GM12801 (cell line): ENCODE measurements around the gene ARMS2.

Experiments used
- TF ChIP-seq, protein P1 (sequence below): IDR thresholded peaks from one replicate; pipeline ENCODE4 v1.5.1; 2011; ENCODE audit warnings: control low read depth; ENCODE audit not compliant: insufficient read length; ENCODE audit errors: extremely low read depth

The ARMS2 gene

DNA sequence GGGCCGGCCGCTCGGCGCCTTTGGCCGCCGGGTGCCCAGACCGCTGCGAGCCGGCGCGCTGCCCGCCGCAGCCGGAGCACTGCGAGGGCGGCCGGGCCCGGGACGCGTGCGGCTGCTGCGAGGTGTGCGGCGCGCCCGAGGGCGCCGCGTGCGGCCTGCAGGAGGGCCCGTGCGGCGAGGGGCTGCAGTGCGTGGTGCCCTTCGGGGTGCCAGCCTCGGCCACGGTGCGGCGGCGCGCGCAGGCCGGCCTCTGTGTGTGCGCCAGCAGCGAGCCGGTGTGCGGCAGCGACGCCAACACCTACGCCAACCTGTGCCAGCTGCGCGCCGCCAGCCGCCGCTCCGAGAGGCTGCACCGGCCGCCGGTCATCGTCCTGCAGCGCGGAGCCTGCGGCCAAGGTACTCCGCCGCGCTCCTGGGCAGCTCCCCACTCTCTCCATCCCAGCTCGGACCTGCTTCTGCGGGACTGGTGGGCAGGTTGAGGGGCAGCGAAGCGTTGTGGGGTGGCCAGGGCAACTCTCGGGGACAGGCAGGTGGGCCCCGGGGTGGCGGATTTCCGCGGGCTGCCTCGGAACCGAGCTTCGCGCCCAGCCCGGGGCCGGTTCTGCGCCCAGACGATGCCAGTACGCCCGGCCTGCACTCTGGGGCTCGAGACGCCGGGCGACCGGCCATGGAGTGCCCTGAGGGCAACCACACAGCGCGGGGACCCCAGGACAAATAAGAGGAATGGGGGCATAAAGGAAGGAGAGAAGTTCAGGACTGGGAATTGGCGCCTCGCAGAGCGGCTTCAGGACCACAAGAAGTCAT, 7.5 kb downstream of the ARMS2 start:
- TF ChIP-seq, protein P1, sequence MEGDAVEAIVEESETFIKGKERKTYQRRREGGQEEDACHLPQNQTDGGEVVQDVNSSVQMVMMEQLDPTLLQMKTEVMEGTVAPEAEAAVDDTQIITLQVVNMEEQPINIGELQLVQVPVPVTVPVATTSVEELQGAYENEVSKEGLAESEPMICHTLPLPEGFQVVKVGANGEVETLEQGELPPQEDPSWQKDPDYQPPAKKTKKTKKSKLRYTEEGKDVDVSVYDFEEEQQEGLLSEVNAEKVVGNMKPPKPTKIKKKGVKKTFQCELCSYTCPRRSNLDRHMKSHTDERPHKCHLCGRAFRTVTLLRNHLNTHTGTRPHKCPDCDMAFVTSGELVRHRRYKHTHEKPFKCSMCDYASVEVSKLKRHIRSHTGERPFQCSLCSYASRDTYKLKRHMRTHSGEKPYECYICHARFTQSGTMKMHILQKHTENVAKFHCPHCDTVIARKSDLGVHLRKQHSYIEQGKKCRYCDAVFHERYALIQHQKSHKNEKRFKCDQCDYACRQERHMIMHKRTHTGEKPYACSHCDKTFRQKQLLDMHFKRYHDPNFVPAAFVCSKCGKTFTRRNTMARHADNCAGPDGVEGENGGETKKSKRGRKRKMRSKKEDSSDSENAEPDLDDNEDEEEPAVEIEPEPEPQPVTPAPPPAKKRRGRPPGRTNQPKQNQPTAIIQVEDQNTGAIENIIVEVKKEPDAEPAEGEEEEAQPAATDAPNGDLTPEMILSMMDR = no peak

DNA sequence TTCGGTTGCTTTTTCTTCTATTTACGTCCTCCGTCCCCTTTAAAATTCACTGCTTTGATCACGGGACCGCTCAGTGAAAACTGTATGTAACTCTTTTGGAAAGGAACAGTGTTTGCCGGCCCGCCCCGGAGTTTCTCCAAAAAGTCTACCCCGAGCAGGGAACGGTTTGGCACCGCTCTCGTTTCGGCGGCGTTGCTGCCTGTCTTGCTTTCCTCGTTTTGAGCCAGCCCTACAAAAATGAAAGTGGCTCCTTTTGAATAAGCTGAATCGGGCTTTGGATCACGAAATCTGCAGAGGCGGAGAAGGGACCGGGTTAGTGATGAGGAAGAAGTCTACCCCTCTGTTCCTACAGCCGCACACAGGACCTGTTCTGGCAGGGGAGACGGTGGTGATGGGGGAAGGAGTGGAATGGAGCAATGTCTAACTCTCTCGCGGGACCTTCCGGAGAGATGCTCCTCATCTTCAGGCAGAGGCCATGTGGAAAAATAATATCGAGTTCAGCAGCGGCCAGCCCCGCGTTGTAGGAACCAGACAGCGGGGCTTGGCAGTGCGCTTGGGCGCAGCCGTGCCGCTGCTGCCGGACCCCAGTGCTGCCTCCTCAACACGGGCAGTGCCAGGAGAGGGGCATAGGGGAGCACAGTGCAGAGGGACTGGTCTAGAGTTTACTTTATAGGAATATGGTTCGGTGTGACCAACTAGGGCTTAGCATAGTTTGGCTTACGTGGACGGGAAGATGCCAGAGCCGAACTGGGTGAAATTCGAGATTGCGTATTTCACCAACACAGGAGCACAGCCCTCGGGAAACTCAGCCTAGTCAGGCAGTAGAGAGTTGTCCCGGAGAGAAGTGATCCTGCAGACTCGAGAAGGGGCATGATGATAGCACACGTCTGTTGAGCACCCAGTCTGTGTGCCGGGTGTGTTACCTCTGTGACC, 8.3 kb downstream of the ARMS2 start:
- TF ChIP-seq, protein P1 = no peak

DNA sequence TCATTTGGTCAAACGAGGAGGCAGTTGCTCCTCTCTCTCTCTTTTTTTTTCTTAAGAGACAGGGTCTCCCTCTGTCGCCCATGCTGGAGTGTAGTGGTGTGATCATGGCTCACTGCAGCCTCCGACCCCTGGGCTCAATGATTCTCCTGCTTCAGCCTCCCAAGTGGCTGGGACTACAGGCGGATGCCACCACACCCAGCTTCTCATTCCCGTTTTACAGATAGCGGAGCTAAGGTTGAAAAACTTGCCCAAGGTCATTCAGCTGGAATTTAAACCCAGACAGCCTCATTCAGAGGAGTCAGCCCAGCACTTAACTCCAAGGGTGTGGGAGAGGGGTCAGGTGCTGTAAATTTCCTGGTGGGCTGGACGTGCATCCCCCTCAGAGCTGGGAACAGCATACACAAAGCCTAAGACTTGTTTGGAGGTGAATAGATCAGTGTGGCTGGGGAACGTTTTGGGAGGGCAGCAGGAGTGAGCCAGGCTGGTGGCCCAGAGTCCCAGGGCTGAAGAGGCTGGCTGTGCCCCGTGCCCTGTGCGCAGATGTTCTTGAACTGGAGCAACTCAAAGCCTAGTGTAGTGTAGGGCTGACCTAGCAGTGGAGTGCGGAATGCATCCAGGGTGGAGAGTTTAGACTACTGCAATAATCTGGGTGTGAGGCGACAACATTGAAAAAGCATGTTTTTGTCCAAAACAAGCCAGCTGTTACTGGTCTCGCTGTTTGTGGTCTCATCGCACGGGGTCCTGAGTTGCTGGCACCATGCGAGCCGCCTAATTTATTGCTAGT, 9.2 kb downstream of the ARMS2 start:
- TF ChIP-seq, protein P1 = no peak

DNA sequence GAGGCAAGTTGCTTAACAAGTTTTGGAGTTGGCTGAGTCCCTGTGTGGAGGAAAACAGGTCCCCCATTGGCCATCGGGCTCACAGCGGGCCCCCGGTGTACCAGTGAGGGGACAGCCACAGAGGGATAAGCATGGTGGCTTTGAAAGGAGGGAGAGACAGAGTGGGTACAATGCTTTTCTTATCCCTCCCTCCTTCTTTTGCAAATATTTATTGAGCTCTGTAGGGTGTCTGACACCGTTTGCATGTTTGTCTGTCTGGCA, 9.7 kb downstream of the ARMS2 start:
- TF ChIP-seq, protein P1 = no peak

DNA sequence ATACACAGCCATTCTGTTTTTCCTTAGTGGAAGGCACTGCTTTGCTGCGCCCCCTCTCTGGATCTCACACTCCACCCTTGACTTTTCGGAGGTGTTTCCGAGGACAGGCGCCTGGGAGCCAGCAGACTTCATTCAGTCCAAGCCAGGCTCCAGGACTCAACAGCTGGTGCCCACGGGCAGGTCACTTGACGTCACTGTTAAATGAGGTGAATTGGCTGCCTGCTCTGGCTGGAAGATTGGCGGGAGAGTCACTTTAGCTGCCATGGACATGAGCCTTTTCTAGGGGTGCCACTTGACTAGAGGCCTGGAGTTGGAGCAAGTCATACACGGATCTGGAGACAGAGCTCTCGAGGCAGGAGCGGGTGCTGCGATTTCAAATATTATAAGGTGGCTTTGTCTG, 10.1 kb downstream of the ARMS2 start:
- TF ChIP-seq, protein P1 = no peak

DNA sequence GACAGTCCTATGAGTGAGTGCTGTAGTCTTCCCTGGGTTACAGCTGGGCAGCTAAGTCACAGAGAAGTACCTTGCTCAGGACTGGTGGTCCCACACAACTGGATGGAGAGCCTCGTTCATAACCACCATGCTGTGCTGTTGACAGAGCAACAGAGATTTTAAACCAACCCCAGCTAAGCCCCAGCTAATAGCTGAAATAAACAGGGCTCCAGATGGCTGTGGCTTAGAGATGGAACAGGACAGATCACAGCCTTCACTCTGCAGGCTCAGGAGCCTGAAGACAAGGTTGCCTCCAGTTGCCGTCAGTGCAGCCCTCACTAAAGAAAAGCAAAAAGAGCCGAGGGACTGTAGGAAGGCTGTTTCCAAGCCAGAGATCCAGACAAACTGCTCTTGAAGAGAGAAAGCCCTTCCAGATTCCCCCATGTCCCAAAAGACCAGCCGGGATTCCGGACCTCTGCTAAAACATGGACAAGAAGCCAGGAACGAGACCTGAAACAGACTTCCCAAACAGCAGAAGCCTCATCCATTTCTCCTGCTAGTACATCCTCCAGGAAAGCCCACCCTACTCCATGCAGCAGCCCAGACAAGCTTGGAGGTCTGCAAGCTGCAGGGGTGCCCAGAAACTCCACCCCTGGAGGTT, 11.1 kb downstream of the ARMS2 start:
- TF ChIP-seq, protein P1 = no peak
